ENCODE measurements around the gene SLC9A3. TPM values are rescaled to one million over a fixed set of nuclear protein-coding genes. Genes with fewer than 3 reads are reported as not detected.
"Not testable (repeated sequence)": the region's sequence is repeated elsewhere in the genome, so short reads cannot be mapped to it uniquely, and the experiment has no call there.

Gene SLC9A3
- total RNA-seq, 1 donor from 2014 or later, result 1.2 TPM

DNA sequence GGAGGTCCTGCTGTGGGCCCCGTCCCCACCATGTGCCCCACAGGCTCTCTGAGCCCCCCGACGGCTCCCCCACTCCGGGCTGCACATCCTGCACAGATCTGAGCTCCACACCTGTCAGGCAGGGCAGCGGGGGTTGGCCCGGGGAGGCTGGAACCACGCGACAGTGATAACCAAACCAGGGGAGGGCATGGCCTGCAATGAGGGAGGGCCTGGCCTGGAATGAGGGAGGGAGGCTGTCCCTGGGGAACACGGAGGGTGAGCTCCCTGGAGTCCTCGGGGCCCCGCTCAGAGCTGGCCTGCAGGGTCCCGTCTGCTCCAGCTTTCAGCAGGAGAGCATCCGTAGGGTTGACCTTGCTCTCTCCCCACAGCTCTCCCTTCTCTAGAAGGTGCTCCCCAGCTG, 30.5 kb downstream of the SLC9A3 start:
- DNase-seq (ENCODE audit: low spot score in 2 of 2) (no peak), FAIRE-seq (no peak)

DNA sequence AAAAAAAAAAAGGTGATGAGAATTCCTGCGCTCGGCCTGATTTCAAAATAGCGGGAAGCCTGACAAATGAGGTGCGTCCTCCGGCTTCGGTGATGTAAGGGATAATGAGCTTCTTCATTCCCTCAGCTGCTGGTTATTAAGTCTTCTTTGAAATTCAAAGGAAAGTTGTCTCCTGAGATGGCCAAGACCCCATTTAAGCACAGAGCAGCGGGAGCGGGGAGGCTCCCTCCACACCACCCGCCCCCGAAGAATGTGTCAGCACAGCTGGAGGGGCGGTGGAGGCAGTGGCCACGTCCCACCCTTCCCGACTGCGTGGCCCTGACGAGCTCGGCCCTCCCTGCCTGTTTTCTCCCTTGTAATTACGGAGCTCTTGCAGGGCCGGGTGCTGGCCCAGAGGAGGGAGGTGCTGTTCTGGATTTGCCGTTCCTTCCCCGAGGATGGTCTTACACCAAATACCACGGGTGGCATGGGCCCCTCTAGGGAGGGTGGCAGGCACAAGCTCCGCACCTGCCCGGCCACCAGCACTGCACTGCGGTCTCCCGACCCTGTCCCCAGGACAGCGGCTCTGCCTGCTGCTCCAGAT, 31.0 kb downstream of the SLC9A3 start:
- DNase-seq (ENCODE audit: low spot score in 2 of 2) (peak in 1 of 2 donors; percentile 69), FAIRE-seq (no peak)

GRCh38 chr5:492314-492893, 31.8 kb downstream of the SLC9A3 start:
- FAIRE-seq (no peak), DNase-seq (ENCODE audit: low spot score in 2 of 2) (no peak)

DNA sequence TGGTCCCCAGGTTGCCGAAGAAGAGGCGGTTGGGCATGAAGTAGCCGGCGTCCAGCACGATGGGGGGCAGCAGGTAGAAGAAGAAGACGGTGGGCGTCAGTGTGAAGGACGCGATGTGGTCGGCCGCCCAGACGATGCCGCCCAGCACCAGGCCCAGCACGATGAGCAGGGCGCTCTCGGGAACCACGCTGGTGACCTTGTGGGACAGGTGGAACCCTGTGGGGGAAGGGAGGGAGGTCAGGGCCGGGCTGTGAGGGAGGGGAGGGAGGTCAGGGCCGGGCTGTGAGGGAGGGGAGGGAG, 32.4 kb downstream of the SLC9A3 start:
- DNase-seq (ENCODE audit: low spot score in 2 of 2) (no peak), FAIRE-seq (no peak)

- FAIRE-seq (no peak), DNase-seq (ENCODE audit: low spot score in 2 of 2) (no peak)
These were observed 33.0 kb downstream of the SLC9A3 start for GRCh38 chr5:491119-491855.

- FAIRE-seq, result no peak
- no peak for DNase-seq (ENCODE audit: low spot score in 2 of 2)
These were observed 33.8 kb downstream of the SLC9A3 start for GRCh38 chr5:490116-491106.

DNA sequence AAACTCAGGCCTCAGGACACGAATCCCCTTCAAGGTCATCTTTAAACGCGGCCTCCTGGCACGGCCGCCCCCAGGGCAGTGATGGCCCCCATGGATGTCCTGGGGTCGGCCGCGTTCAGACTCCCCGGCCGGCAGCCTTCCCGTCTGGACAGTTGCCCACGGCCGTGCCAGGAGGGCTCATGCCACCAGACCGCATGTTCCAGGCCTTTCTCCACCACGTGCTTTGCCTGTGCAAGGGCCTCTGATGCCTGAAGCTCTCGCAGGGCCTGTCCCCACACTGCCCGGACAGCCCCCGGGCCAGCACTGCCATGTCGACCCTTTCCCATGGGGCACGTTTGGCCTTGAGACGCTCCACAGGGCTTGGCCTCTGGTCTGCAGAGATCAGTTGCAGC, 34.6 kb downstream of the SLC9A3 start:
- no peak for DNase-seq (ENCODE audit: low spot score in 2 of 2)
- no peak for FAIRE-seq

GRCh38 chr5:488744-489688, 35.2 kb downstream of the SLC9A3 start:
- DNase-seq (ENCODE audit: low spot score in 2 of 2), result no peak
- FAIRE-seq, result no peak

GRCh38 chr5:488241-488640, 36.0 kb downstream of the SLC9A3 start:
- no peak for FAIRE-seq
- no peak for DNase-seq (ENCODE audit: low spot score in 2 of 2)

DNA sequence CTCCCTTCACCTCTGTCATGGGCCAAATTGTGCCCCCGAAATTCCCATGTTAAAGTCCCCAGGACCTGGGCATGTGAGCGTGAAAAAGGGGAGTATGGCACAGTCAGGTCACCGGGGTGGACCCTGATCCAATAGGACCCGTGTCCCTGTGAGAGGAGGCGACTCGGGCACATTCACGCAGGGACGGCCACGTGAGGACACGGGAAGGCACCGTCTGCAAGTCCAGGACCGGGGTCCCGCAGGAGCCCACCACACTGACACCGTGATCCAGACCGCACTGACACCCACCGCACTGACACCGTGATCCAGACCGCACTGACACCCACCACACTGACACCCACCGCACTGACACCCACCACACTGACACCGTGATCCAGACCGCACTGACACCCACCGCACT, 37.7 kb downstream of the SLC9A3 start:
- FAIRE-seq; DNase-seq (ENCODE audit: low spot score in 2 of 2): not testable (repeated sequence)

GRCh38 chr5:485946-486491, 38.2 kb downstream of the SLC9A3 start:
- no peak for FAIRE-seq
- no peak for DNase-seq (ENCODE audit: low spot score in 2 of 2)

DNA sequence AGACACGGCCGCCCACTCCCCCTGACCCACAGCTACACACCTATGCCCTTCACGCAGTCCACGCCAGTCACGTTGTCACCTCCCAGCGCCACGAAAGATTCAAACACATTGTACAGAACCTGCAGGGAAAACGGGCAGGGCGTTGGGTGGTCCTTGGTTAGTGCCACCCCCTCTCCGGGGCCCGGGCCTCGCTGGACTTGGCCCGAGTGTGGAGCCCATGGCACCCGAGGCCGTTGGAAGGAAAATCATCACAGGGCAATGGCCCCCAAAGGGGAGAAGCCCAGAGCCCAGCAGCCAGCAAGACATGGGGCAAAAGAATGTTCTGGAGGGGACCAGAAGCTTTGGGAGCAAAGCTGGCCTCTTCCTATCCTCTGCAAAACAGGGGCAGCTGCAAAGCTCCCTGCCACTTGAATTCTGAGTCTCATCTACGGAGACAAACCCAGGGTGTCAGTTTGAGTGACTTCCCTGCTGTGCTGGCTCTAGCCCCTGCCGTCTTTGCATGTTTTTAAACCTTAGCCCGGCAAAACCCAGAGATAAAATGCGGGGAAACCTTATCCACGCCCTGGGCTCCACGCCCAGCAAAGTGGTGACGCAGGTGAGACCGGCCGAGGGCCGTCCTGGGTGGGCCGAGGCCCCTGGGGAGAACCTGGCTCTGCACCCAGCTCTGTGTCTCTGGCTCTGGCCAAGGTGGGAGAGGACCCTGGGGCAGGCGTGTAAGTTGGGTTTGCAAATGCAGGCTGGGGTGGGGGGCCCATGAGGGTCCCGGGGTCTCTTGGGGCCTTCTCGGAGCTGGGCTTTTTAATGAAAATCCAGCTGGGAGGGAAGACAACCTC, 38.9 kb downstream of the SLC9A3 start:
- FAIRE-seq (no peak), DNase-seq (ENCODE audit: low spot score in 2 of 2) (no peak)

DNA sequence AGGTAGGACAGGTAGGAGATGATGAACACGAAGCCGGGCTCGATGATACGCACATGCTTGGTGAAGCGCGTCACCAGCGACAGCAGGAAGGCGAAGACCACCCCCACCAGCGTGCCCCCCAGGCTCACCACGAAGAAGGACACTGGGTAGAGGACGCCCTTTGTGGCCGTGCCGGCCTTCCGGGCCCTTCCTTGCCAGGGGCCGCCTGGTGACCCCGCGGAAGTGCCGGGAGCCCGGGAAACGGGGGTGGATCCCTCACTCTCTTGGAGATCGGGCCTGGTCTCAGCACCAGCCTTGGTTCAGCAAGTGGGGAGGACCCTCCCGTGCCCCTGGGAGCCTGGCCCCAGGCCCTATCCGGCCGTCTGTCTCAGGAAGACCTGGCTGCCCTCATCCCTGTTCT, 39.7 kb downstream of the SLC9A3 start:
- DNase-seq (ENCODE audit: low spot score in 2 of 2), result no peak
- no peak for FAIRE-seq

DNA sequence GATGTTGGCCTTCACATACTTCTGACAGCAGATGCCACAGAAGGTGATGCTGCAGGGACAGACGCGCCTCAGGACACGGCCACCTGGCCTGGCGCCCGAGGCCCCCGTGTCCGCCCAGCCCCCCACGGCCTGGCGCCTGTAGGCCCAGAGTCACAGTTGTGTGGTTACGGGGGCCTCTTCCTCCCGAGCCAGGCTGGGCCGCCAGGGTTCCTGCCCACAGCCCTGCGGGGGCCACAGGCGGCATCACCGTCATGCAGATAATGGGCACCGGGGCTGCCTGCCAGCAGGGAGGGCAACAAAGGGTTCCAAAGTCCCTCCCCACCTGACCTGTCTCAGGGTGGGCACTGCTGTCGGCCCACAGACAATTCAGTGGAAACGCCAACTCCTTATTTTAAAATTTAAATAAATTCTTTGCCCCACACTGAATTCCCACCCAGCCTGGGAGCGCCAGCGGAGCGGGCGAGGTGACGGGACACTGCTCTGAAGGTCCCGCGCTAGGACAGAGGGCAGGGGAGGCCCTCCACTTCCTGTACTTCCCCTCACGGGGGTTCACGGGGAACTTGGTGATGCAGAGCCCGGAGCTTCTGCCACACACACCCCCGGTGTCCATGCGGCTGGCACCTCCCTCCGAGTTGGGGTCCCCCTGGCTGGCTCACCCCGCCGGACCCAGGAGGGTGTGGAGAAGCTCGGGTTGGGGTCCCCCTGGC, 40.7 kb downstream of the SLC9A3 start:
- FAIRE-seq (no peak), DNase-seq (ENCODE audit: low spot score in 2 of 2) (no peak)

DNA sequence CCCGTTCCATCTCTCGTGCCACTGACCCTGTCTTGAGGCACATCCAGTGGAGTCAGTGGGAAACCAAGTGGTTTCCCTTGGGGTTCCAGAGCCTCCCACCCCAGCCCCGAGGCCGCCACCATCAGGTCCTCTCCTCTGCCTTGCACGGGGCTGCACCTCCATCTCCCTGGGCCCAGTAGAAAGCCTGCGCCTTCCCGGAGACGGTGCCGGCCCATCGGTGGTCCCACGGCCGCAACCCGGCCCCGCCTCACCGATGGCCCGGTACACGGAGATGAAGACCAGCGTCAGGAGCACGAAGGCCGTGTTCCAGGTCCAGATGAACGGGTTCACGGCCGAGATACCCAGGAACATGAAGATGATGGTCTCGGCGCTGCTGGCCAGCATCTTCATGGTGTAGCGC, 41.2 kb downstream of the SLC9A3 start:
- FAIRE-seq, result no peak
- DNase-seq (ENCODE audit: low spot score in 2 of 2), result no peak

- no peak for FAIRE-seq
- DNase-seq (ENCODE audit: low spot score in 2 of 2), result no peak
These were observed 41.7 kb downstream of the SLC9A3 start for GRCh38 chr5:482506-482905.

DNA sequence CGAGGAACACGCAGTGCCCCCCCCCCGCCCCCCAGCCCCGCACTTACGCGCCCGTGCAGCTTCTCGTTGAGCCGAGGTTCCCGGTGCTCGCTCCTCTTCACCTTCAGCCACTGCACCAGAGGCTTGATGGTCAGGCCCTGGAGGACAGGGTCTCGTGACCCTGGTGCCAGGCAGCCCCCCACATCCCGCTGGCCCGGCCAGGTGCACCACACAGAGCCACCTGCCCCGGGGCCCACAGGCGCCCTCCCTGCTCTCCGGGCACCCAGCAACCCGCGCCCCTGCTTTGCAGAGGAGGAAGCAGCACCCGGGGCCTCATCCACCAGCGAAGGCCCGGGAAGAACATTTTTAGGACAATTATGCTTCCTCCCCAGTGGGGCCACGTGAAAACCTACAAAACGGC, 42.2 kb downstream of the SLC9A3 start:
- FAIRE-seq (no peak), DNase-seq (ENCODE audit: low spot score in 2 of 2) (no peak)

GRCh38 chr5:481347-481746, 42.9 kb downstream of the SLC9A3 start:
- no peak for FAIRE-seq
- DNase-seq (ENCODE audit: low spot score in 2 of 2), result no peak

Measured in frontal cortex (tissue), 4 donors.